Activated naive CD4-positive, alpha-beta T cell (primary cell): ENCODE results near the gene SPATA45.

Source experiments
- DNase-seq, 4 experiments: peaks; one replicate each; lab custom pipeline; 2025; lab: John Stamatoyannopoulos, UW

Gene SPATA45

GRCh38 chr1:212780759-212781158 lies 66.7 kb downstream of the SPATA45 start:
- no peak for DNase-seq
